NCI-H2227 (cell line): ENCODE data around the gene SCN9A.
"Not testable (repeated sequence)": the region's sequence is repeated elsewhere in the genome, so short reads cannot be mapped to it uniquely, and the experiment has no call there.

Experiments
- DNase-seq: peaks from one replicate; lab custom pipeline; 2025; ENCODE audit not compliant: unreplicated experiment; lab: John Stamatoyannopoulos, UW

The SCN9A gene

DNA sequence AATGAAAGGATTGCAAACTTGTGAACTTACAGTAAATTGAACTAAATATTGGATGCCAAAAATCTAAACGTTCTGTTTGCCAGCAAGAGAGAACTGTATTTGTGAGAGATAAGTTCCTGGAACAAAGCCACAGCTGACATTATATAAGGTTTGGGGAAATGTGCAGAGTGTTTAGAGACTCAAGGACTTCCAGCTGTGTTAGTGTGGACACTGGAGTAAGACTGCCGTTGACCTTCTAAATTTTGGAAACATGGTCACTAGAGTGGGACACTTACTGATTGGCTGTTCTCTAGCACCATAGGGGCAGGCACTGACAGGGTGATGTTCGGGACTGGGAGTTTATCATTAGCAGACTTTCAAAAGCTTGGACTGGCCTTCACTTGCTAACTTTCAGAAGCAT is 40.5 kb downstream of the SCN9A start:
- no peak for DNase-seq

DNA sequence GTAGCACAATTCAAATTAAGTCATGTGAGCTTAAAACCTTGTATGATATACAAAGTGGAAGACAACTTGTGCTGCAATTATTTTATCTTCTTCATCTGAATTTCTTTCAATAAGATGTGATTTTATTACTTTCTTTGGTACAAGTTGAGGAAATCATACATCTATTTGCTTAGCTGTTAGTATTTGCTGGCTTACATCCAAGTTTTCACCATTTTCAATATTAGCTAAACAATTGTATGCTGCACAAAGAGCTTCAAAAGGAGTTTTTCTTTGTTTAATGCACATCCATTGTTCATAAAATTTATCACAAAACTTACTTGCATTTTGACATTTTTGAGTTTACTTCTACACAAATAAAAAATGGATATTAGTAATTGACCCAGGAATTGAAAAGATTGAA is 40.9 kb downstream of the SCN9A start:
- DNase-seq, result no peak

DNA sequence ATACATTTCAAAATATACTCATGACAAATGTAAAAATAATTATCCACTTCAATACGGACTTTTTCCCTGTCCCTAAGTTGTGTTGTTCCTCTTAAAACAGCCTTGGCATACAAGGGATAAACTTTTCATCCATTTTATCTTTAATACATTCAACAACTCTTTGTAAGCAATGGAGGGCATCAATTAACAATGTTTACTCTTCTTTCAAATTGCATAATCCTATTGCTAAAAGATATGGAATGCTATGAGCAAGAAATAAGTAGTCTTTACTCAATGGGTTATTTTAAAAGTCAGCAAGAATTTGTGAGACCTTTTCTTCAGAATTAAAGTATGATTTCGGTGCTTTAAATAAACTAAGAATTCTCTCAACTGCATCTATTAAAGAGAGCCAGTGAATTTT is 41.9 kb downstream of the SCN9A start:
- no peak for DNase-seq

DNA sequence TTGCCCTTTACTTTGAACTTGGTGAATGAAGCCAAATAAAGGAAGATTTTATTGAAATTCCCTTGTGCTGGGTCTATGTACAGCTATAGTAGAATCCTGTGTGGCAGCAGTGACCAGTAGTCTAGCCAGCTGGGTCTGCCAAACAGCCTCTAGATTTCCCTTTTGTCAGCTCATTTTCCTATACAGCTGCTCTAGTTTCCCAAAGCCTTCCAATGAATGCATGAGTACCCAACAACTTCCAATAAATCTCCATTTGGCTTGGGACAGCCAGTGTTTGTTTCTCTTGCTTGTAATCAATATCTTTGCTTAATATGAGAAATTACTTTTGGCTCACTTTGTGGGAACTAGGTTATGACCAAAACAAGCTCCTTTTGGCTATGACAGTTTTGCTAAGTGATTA is 43.6 kb downstream of the SCN9A start:
- DNase-seq, result no peak

DNA sequence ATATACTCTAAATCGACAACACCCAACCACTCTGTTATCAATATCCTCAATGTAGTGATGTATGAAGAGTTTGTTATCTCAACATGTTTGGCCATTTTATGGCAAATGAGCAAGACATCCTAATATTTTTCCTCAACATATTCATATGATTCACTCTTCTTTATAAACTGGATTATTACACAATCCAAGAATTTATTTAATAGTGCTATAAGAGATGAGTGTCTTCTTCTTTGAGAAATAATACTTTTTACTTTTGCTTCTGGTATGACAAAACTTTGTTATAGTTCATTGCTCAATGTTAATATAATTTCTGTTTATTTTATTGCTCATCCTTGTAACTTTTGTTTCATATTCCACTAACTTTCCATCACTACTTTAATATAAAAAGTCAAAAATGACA is 44.3 kb downstream of the SCN9A start:
- DNase-seq, result no peak

DNA sequence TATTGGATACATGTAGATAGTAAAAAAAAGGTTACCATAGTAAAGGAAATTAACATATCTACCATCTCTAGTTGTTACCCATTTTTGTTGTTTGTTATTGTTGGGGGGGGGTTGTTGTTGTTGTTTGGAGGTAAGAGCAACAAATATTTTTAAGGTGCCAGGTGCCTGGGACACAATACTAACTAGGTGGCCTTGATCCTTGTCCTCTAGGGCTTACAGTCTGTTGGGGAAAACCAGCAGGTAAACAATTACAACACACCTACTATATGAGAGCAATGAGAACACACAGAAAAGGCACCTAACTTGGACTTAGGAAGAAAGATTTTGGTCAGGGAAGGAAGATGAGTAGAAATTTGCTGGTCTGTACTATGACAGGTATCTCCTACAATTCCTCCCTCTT is 46.3 kb downstream of the SCN9A start:
- DNase-seq, result no peak

DNA sequence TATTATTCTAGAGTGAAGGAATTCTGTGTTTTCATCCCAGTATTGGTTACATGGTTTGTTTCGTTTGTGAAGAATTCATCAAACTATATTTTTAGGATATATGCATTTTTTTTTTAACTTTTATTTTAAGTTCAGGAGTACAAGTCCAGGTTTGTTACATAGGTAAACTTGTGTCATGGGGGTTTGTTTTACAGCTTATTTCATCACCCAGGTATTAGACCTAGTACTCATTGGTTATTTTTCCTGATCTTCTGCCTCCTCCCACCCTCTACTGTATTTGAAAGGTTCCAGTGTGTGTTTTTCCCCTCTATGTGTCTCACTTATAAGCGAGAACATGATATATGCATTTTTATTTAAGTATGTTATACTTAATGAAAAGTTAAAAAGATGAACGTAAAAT is 47.6 kb downstream of the SCN9A start:
- DNase-seq, result no peak

DNA sequence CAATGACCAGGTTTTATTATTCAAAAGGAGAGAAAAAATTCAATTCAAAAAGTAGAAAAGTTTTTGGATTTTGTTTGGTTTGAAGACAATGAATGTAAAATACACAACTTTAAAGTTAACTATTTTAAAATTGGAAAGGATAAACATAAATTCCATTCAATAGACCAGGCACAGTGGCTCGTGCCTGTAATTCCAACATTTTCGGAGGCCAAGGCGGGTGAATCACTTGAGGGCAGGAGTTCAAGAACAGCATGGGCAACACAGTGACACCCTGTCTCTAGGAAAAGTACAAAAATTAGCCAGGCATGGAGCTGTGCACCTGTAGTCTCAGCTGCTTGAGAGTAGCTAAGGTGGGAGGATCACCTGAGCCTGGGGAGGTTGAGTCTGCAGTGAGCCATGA is 54.7 kb downstream of the SCN9A start:
- DNase-seq, result no peak

DNA sequence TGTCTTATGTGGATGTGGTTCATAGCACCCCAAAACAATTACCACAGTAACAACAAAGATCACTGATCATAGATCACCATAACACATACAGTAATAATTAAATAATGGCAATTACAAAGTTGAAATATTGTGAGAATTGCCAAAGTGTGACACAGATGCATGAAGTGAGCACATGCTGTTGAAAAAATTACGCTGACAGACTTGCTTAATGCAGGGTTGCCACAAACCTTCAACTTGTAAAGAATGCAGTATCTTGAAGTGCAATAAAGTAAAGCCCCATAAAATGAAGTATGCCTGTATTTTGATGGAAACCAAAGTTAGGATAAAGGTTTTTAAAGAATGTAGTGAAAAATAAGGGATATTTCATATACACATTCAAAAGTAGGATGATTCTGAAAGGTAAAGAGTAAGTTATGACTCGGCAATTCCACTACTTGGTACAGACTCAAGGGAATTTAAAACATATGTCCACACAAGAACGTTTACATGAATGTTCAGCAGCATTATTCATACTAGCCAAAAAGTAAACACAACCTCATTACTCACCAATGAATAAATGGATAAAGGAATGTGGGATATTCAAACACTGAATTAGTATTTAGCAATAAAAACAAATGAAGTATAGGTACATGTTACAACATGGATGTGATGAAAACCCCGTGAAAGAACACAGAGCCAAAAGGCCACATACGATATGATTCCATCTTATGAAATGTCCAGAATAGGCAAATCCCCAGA is 61.6 kb downstream of the SCN9A start:
- DNase-seq, result no peak

DNA sequence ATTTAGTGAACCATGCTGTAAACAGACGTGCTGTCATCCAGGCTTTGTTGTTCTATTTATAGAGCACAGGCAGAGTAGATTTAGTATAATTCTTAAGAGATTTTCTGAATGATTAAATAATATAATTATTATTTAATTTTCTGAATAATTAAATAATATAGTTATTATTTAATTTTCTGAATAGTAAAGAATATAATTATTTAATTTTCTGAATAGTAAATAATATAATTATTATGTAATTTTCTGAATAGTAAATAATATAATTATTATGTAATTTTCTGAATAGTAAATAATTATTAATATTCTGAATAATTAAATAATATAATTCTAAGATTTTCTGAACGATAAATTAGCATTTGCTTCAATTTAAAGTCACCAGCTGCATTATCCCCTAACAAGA is 62.9 kb downstream of the SCN9A start:
- not testable (repeated sequence) for DNase-seq

DNA sequence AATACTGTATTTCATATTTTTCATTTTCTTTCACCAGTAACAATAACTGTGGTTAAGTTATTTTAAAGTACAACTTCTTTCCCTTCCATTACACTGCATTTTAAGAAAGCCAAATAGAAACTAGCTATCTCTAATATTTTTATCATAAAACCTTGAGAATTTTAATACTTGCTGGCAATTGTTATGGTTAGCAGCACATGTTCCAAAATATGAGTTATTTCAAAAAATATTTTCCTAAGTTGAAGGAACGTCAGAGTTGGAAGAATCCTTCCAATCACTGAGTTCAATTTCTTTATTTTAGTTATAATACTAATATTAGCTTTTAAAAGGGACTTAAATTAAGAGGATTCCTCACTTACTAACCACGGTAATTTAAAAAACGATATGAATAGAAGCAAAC is 68.4 kb downstream of the SCN9A start:
- DNase-seq, result no peak

DNA sequence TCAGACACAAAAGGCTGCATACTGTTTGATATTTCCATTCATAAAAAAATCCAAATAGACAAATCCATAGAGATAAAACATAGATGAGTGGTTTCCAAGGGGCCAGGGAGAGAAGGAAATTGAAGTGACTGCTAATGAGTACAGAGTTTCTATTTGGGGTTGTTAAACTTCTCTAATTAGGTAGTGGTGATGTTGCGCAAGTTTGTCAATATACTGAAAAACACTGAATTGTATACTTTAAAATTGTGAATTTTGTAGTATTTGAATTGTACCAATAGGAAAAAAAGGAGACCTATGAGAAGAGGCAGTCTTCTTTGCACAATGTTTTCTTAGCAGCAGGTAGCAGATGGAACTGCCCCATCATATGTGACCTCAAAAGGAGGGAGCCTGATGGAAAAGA is 71.1 kb downstream of the SCN9A start:
- DNase-seq, result no peak

DNA sequence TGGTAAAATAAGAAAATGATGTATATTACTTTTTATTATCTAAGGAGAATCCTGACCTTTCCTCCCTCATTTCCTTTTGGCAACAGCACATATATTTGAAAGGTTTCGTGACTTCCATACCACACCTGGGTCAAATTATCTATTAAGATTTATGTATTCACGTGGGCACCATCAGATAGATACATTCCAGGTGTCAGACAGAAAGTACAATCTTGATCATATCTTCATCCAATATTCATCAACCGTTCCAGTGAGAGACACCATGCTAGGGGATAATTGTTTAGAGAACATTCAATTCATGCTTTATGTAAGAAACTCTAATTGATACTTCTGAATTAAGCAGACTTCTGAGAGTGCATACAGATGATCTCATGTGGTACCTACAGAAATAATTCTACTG is 73.7 kb downstream of the SCN9A start:
- no peak for DNase-seq

DNA sequence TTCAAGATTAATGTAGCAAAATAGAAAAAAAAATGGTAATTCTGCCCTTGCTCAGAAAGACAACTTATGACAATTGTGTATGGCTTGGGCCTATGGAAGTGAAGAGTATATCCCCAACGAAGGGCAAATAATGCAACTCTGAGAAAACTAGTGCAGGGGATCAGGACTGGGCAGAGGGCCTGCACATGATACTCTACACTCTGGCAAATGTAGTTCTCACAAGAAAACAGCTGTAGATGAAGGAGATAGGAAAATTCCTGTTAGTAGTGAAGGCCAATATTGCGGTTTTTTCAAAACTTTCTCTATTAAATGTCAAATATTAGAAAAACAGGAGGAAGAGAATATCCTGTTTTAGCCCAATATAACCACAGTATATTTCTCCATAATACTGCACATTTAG is 77.8 kb downstream of the SCN9A start:
- DNase-seq, result no peak

DNA sequence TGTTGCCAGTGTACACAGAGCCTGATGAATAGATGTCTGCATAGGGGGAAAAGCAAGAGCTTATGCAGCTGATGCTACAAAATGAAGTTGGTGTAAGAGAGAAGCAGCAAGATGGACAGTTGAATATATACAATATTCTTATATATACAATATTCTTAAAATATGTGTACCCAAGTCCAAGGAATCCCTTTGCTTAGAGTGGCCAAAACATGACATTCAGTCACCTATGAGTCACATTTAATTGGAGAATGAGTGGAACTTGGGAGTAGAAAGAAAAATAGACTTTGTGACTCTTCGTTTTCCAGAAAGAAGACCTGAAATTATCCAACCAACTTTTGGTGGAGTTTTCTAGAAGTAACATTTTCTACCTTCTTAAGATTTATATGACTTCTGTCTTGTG is 81.8 kb downstream of the SCN9A start:
- no peak for DNase-seq

DNA sequence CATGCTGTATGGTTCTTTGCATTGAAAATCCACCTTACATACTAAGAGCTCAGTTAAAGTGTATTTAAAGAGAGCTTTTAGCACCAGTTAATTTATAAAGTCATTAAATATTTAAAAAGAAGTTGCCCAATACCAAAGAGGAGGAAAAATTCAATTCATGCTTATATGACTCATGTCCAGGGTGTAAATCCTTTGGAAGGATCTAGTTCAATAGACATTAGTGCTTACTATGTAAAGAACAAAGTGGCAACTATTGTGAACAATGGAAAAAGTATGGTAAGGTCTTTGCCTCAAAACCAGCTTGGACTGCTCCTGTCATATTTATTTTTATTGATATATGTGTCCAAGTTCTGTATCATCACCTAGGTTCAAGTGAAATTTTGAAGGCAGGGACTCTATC is 90.5 kb downstream of the SCN9A start:
- no peak for DNase-seq

DNA sequence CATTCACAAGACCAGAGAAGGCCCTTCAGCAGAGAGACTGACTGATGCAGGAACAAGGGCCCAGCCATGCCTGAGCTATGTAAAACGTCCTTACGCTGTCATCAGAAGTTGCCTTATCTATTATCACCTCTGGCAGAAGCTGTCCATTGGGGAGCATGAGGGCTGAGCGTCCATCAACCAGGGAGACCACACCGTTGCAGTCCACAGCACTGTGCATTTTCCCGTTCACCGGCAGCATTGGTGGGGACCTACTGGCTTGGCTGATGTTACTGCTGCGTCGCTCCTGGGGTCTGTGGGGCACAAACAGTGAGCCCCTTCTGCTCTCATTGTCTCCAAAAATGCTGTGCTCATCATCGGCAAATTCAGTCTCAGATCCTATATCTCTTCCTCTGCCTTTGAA is 91.4 kb downstream of the SCN9A start:
- no peak for DNase-seq

DNA sequence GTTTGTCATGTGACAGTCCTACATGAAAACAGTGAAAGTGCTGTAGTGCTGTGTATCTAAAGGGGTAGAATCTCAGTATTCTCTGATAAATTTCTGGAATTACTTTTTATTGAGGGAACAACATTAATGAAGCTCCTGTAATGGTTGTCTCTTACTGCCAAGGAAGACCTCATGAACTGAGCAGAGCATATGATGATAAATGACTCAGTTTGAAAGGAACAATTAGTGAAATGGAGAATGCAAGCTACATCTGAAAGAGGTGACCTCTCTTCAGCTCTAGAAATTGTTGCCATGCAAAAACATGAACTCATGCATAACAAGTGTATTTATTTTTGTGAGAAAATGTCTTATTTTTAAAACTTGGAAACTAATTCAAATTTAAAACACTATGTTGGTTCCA is 93.6 kb downstream of the SCN9A start:
- DNase-seq, result no peak

DNA sequence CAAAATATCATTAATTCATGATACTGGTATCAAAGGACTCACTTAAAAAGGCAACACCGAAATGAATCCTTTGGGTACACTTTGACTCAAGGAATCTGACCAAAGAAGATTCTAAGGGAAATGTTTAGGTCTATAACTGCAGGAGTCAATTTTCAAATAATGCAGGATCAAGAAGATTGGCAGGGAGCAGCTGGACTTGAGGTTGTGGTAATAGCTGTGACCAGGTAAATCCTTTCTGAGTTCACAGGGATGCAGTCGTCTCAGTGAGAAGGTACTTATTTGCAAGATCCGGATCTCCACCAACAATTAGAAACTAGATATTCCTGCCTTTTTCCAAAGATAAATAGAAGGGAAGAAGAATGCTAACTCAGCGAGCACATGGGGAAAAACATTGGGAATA is 96.9 kb downstream of the SCN9A start:
- no peak for DNase-seq

DNA sequence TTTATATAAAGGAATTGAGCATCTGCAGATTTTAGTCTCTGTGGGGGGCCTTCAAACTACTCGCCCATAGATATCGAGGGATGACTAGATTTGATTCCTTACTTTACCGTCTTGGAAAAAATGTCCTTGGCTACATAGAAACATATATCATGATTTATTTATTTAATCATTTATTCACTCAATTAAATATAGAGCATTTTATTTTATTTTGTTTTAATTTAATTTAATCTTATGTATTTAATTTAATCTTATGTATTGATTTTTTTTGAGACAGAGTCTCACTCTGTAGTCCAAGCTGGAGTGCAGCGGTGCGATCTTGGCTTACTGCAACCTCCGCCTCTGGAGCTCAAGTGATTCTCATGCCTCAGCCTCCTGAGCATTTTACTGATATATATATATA is 105.4 kb downstream of the SCN9A start:
- no peak for DNase-seq

DNA sequence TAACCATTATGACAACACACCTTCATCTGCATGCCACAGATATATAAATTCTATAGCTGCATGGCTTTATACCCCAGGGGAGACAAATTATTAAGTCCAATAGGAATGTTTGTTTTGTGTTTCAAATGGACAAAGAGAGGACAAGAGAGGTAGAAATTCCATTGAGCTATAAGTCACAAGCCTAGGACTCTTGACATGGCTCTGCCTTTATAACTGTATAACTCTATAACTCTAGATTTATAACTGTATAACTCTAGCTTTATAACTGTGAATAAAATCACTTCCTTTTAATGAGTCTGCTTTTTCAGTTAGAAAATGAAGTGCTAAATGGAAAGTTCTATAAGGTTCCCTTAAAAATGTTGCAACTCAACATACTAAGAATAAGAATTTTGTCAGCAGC is 106.4 kb downstream of the SCN9A start:
- DNase-seq, result no peak

DNA sequence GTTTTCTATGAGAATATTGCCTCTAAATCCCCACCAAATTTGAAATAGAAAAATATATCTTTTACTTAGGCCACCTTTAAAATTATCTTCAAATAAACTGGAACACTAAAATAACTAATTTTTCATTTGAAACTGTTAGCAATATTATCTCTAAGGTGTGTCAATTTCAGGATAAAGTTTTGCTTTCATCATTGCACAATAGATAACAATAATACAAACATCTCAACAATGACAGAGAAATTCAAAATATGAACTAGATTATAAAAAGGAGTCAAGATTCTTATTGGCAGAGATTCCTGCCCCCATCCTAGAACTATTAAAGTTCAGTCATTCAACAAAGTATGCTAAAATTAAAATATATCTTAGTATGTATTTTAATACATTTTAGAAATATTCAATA is 117.9 kb downstream of the SCN9A start:
- DNase-seq, result no peak

DNA sequence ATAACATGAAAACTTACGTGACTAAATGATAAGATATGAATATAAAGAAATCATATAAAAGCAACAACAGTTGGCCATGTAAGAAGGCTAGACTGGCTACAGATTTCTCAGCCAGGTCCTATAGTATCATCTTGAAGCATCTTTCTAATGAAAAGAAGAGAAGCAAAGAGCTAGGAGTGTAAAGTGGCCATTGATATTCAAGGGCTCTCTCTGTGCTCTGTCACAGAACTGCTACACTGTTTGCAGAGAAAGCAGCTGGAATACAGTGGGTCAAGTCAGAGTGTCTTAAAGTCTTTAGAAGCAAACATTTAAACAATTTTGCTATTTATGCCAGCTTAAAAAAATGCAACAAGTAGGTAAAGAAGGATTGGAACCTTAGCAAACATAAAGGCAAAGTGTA is 118.8 kb downstream of the SCN9A start:
- no peak for DNase-seq

DNA sequence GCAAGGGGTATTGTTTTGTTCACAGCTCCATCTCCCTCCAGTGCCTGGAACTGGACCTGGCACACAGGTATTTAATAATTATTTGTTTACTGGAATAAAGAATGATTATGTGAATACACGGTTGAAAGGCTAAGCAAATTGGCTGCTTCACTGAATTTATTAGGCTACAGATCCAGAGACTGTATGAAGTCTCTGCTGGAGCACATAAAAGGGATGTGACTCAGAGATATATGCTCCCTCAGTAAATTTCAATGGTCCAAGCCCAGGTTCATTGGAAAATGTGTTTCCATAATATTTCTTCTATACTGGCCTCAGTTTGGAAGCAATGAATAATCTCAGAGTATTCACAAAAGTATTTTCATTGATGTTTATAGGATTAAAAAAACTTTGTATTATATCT is 126.4 kb downstream of the SCN9A start:
- DNase-seq, result no peak
